Prostate gland (tissue), 2 donors: ENCODE results near the gene SEL1L3.

ENCODE experiments used
- CTCF ChIP-seq, 4 experiments: fragments of 200-600 bp in 2 of 4; fragments of 450-650 bp in 2 of 4; sonication (generic) in 2 of 4; IDR thresholded peaks; 1 replicate in 3 of 4; 2 replicates in 1 of 4; pipeline ENCODE4 v1.5.1; 2016 to 2019; ENCODE audit warnings: antibody characterized with exemption in 4 of 4, mild to moderate bottlenecking in 2 of 4, moderate library complexity in 2 of 4
- POLR2A ChIP-seq: fragments of 450-650 bp; IDR thresholded peaks from one replicate; pipeline ENCODE4 v1.6.1; 2016; ENCODE audit warnings: antibody characterized with exemption, mild to moderate bottlenecking

GRCh38 chr4:25749150-25749794 is 113.5 kb downstream of the SEL1L3 start:
- TF ChIP-seq POLR2A (no peak), CTCF (IDR thresholded peaks at IDR 0.05) (no peak)
